IPS DF 6.9 (cell line): ENCODE measurements around the gene CD55.
"Not testable (repeated sequence)": the region's sequence is repeated elsewhere in the genome, so short reads cannot be mapped to it uniquely, and the experiment has no call there.

Source experiments
- DNase-seq: peaks from one replicate; pipeline ENCODE4 v3.0.0-alpha.2; 2013; ENCODE audit warnings: low read depth, low spot score
- H3K27ac ChIP-seq: one replicate; pipeline ENCODE4 v1.5.1; 2013; ENCODE audit warnings: low read length, control low read depth
- H3K27me3 ChIP-seq: 2 replicates; pipeline ENCODE4 v1.6.1; 2013; ENCODE audit warnings: mild to moderate bottlenecking, low read length; ENCODE audit not compliant: control insufficient read depth, insufficient read depth
- H3K36me3 ChIP-seq: 2 replicates; pipeline ENCODE4 v1.6.1; 2013; ENCODE audit warnings: low read length; ENCODE audit not compliant: control insufficient read depth, insufficient read depth
- H3K4me1 ChIP-seq: 2 replicates; pipeline ENCODE4 v1.6.1; 2013; ENCODE audit warnings: low read length; ENCODE audit not compliant: control insufficient read depth, insufficient read depth
- H3K4me3 ChIP-seq: 2 replicates; pipeline ENCODE4 v1.5.1; 2013; ENCODE audit warnings: mild to moderate bottlenecking, low read length
- H3K9me3 ChIP-seq: 2 replicates; pipeline ENCODE4 v1.6.1; 2013; ENCODE audit warnings: low read length, inconsistent platforms; ENCODE audit not compliant: control insufficient read depth, insufficient read depth
- WGBS: extraction: QIAGEN DNeasy Blood & Tissue Kit; methylation state at CpG from one replicate; pipeline ENCODE4 v1.1.7; 2013; ENCODE audit warnings: mixed read lengths, missing lambda C conversion rate; ENCODE audit not compliant: insufficient read length, insufficient coverage; 5-methylcytosine and 5-hydroxymethylcytosine counted together

The CD55 gene

GRCh38 chr1:207316622-207317391 lies 4.7 kb upstream of the CD55 start:
- Histone ChIP-seq H3K4me3 (no peak overlapping the region), H3K9me3 (no peaks in the 10 kb centered on the region), H3K27ac (no peak overlapping the region), H3K4me1 (peaks cover 2% of the 10 kb centered on the region; the same call in 1 of the 2 replicates), H3K36me3 (no peaks in the 10 kb centered on the region), H3K27me3 (no peaks in the 10 kb centered on the region)
- DNase-seq: no peak
- no CpG with 5 or more reads among the region's 6 CpGs for WGBS

- WGBS: no CpG with 5 or more reads among the region's 3 CpGs
- no peaks in the 10 kb centered on the region for H3K9me3 ChIP-seq
- H3K4me3 ChIP-seq: no peak overlapping the region
- H3K36me3 ChIP-seq: no peaks in the 10 kb centered on the region
- H3K27me3 ChIP-seq: no peaks in the 10 kb centered on the region
- peaks cover 2% of the 10 kb centered on the region; the same call in 1 of the 2 replicates for H3K4me1 ChIP-seq
- no peak overlapping the region for H3K27ac ChIP-seq
- DNase-seq: no peak
These were observed 3.9 kb upstream of the CD55 start for GRCh38 chr1:207317561-207317960.

- no peaks in the 10 kb centered on the region for H3K9me3 ChIP-seq
- no peaks in the 10 kb centered on the region for H3K27me3 ChIP-seq
- no peak overlapping the region for H3K27ac ChIP-seq
- H3K4me1 ChIP-seq: peaks cover 2% of the 10 kb centered on the region; the same call in 1 of the 2 replicates
- no peak overlapping the region for H3K4me3 ChIP-seq
- DNase-seq: no peak
- no CpG with 5 or more reads among the region's 3 CpGs for WGBS
- no peaks in the 10 kb centered on the region for H3K36me3 ChIP-seq
These were observed 3.3 kb upstream of the CD55 start for GRCh38 chr1:207318072-207318619.

- DNase-seq: no peak
- no peaks in the 10 kb centered on the region for H3K36me3 ChIP-seq
- H3K27me3 ChIP-seq: no peaks in the 10 kb centered on the region
- H3K4me3 ChIP-seq: no peak overlapping the region
- no peaks in the 10 kb centered on the region for H3K9me3 ChIP-seq
- peaks cover 2% of the 10 kb centered on the region; the same call in 1 of the 2 replicates for H3K4me1 ChIP-seq
- no peak overlapping the region for H3K27ac ChIP-seq
These were observed 2.3 kb upstream of the CD55 start for GRCh38 chr1:207319199-207319598.

- not testable (repeated sequence) for H3K4me1 ChIP-seq, H3K4me3 ChIP-seq, DNase-seq, H3K27me3 ChIP-seq, H3K36me3 ChIP-seq, H3K27ac ChIP-seq, H3K9me3 ChIP-seq
- WGBS: no CpG with 5 or more reads among the region's 1 CpG
These were observed 1.4 kb upstream of the CD55 start for GRCh38 chr1:207320105-207320504.

- WGBS: no CpG with 5 or more reads among the region's 37 CpGs
- DNase-seq: no peak
These were observed 540 bp downstream of the CD55 start for GRCh38 chr1:207321790-207322645.

GRCh38 chr1:207323425-207324225 lies 2.1 kb downstream of the CD55 start:
- Histone ChIP-seq H3K9me3 (no peaks in the 10 kb centered on the region), H3K27ac (no peak overlapping the region), H3K36me3 (peaks cover 4% of the 10 kb centered on the region; the same call in 1 of the 2 replicates), H3K4me1 (no peaks in the 10 kb centered on the region), H3K27me3 (no peaks in the 10 kb centered on the region), H3K4me3 (no peak overlapping the region)
- WGBS: no CpG with 5 or more reads among the region's 5 CpGs
- DNase-seq: no peak

More at GRCh38 chr1:207321790-207322645, 540 bp downstream of the CD55 start:
- no peaks in the 10 kb centered on the region for H3K4me1 ChIP-seq
- H3K9me3 ChIP-seq: no peaks in the 10 kb centered on the region
- H3K27me3 ChIP-seq: no peaks in the 10 kb centered on the region
- H3K36me3 ChIP-seq: no peaks in the 10 kb centered on the region; the same call in 1 of the 2 replicates
- H3K27ac ChIP-seq: no peak overlapping the region
- H3K4me3 ChIP-seq: peak overlapping the region; percentile 71; the same call in 1 of the 2 replicates

- no peak overlapping the region for H3K27ac ChIP-seq
- H3K4me1 ChIP-seq: no peaks in the 10 kb centered on the region
- H3K36me3 ChIP-seq: peaks cover 4% of the 10 kb centered on the region; the same call in 1 of the 2 replicates
- no peaks in the 10 kb centered on the region for H3K9me3 ChIP-seq
- no peak overlapping the region for H3K4me3 ChIP-seq
- no peaks in the 10 kb centered on the region for H3K27me3 ChIP-seq
- no peak for DNase-seq
These were observed 6.5 kb downstream of the CD55 start for GRCh38 chr1:207328004-207328403.

GRCh38 chr1:207328908-207329440 lies 7.5 kb downstream of the CD55 start:
- H3K27me3 ChIP-seq: no peaks in the 10 kb centered on the region
- no CpG with 5 or more reads among the region's 3 CpGs for WGBS
- DNase-seq: no peak
- no peaks in the 10 kb centered on the region for H3K9me3 ChIP-seq
- no peak overlapping the region for H3K4me3 ChIP-seq
- peaks cover 4% of the 10 kb centered on the region; the same call in 1 of the 2 replicates for H3K36me3 ChIP-seq
- H3K4me1 ChIP-seq: no peaks in the 10 kb centered on the region
- no peak overlapping the region for H3K27ac ChIP-seq

- Histone ChIP-seq H3K36me3 (peaks cover 4% of the 10 kb centered on the region; the same call in 1 of the 2 replicates), H3K4me3 (no peak overlapping the region), H3K4me1 (no peaks in the 10 kb centered on the region), H3K27me3 (no peaks in the 10 kb centered on the region), H3K27ac (no peak overlapping the region), H3K9me3 (no peaks in the 10 kb centered on the region)
- no CpG with 5 or more reads among the region's 3 CpGs for WGBS
- no peak for DNase-seq
These were observed 8.0 kb downstream of the CD55 start for GRCh38 chr1:207329469-207329868.
